UCSD-AML1 (cell line): ENCODE results near the gene CTSL.
"Not testable (repeated sequence)": the region's sequence is repeated elsewhere in the genome, so short reads cannot be mapped to it uniquely, and the experiment has no call there.

Experiments used
- DNase-seq: peaks from one replicate; lab custom pipeline; 2025; ENCODE audit not compliant: unreplicated experiment; lab: John Stamatoyannopoulos, UW

Gene CTSL

DNA sequence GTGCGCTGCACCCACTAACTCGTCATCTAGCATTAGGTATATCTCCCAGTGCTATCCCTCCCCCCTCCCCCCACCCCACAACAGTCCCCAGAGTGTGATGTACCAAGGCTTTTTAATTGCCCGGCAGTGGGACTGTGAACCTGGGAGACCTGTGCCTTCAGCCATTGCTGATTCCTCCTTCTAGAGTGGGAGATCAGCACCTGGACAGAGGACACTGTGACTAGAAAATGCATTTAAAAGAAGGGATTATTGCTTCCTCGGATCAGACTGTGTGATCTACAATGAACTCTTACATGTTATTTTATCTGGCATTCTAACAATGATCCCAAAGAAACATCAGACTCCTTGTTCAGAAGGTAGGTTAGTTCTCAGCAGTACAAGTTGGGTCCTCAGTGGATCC, 25.9 kb downstream of the CTSL start:
- DNase-seq: no peak

DNA sequence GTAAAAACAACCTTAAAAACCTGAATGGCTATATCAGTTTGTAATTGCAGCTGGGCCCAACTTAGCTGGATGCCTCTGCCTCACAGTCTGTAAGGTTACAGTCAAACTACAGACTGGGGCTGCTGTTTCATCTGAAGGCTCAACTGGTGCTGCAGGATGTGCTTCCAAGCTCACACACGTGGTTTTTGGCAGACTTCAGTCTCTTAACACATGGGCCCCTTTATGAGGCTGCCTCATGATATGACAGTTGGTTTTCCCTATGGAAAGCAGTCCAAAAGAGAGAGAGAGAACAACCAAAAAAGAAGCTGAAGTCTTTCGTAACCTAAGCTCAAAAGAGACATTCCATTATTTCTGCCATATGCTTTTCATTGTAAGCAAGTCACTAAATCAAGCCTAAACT, 27.4 kb downstream of the CTSL start:
- DNase-seq: no peak

DNA sequence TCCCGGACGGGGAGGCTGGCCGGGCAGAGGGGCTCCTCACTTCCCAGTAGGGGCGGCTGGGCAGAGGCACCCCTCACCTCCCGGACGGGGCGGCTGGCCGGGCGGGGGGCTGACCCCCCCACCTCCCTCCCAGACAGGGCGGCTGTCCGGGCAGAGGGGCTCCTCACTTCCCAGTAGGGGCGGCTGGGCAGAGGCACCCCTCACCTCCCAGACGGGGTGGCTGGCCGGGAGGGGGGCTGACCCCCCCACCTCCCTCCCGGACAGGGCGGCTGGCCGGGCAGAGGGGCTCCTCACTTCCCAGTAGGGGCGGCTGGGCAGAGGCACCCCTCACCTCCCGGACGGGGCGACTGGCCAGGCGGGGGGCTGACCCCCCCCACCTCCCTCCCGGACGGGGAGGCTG, 32.4 kb downstream of the CTSL start:
- not testable (repeated sequence) for DNase-seq

DNA sequence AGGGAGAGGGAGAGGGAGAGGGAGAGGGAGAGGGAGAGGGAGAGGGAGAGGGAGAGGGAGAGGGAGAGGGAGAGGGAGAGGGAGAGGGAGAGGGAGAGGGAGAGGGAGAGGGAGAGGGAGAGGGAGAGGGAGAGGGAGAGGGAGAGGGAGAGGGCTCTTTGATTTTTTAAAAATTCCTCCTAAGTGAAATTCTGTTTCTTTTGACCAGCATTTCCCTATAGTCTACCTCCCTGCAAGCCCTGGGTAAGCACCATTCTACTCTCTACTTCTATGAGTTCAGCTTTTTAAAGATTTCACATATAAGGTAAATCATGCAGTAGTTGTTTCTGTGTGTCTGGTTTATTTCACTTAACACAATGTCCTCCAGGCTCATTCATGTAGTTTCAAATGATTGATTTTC, 34.1 kb downstream of the CTSL start:
- DNase-seq: not testable (repeated sequence)

DNA sequence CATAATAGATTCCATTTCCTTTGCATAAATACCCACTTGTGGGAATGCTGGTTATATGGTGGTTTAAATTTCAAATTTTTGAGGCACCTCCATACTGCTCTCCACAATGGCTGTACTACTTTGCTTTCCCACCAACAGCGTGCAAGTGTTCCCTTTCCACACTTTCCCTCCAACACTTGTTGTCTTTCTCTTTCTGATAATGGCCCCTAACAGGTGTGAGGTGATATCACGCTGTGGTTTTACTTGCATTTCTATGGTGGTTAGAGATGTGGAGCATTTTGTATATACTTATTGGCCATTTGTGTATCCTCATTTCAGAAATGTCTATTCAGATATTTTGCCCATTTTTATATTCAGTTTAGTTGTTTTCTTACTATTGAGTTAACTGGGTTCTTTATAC, 34.6 kb downstream of the CTSL start:
- no peak for DNase-seq

DNA sequence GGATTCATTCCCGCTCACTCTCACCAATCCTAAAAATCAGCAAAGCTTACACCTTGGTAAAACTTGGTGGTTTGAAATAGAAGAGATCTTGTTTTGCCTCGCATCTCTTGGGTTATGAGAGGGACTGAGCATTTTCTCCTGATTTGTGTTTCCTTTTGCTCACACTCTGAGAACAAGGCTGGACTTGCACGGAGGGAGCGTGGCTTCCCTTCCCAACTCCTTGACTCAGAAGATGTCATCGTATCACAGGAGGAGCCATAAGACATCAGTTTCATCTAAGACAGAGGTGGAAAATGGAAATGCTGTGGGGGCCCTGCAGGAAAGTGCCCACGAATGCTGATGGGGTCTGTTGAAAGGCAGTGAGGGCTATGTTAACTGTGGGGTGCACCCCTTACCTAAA, 37.4 kb downstream of the CTSL start:
- DNase-seq: no peak

DNA sequence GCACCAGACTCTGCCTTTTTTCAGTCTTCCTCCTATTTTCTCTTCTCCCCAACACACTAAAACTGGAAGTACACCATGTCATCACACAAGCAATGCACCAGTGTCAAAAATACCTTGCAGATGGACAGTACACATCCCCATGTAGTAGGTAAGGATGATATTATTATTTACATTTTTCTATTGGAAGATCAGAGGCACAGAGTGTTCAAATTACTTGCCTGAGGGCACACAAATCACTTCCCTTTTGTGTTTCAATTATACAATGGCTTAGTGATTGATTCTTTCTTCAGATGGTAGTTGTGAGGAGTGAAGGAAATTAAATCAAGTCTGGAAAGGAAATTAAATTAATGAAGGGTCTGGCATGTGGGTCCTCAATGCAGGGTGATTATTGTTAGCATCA, 39.6 kb downstream of the CTSL start:
- no peak for DNase-seq

DNA sequence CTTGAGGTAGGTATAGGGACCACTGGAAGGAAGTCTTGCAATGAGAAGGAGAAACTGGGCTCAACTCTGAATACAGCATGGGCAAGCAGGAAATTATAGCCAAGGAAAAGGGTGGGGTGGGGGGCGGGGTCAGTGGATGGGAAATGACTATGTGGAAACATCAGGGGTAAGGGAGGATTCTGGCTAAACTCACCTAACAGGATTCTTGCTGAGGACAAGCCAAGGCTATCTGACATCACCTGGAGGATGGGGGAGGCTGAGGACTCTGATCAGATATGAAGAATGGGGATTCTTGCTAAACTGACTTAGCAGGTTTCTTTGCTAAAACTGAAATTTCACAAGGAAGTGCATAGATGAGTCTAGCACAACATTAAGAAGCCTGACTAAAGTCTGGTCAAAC, 40.8 kb downstream of the CTSL start:
- DNase-seq: no peak

DNA sequence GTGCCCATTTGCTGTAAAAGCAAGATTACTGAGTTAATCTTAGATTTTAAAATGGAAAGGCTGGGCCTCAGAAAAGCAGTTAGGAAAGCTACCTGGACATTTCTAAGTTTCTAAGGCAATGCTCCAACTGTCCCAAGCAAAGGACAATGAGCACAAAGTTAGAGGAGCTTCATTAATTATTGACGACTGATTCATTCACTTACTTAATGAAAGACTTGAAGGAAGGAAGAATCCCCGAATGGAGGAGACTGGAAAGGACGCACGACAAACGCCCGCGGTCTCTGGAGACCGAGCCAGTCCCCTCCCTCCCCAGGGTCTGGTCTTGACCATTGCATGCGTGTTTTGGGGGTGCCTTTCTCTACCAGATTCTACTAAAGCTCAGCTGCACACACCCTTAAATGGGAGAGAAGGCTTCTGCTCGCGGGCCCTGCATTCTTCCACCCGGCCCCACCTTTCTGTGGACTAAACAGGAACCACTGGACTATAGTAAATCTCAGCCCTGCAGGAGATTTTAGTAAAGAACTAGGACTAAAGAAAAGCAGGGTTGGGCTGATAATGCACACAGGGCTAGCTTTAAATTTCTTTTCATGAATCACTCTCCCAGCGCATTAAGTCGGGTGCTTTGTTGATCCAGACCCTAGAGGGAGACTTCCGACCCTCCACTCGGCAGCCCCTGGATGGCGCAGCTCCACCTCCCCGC, 44.8 kb downstream of the CTSL start:
- no peak for DNase-seq

DNA sequence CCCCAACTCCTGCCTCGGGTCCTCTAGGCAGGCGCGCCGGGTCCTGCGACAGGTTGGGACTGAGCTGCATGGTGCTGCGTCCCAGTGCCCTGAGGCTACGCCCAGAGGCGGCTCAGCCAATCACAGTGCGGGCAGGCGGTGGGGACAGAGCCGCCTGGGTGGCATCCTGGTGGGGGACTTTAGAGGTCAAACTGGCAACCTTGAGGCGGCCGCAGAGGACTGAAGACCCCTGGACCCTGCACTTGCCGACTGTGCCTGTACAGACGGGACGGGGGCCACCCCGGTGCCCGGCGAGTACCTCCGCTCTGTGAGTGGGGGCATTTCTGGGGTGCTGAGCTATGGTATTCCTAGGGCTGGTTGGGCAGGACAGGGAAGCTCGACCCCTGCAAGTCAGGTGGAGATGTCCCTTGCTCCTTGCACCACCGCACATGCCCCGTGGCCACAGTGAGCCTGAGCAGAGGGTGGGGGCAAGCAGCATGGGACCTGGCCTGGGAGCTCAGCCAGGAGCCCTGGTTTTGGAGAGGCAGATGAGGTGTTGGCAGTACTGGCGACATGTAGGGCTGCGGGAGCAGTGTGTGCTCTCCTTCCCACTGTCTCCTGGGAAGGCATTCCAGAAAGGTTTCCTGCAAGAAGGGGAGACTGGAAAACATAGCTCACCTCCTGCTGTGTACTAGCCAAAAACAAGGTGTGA, 45.5 kb downstream of the CTSL start:
- no peak for DNase-seq

DNA sequence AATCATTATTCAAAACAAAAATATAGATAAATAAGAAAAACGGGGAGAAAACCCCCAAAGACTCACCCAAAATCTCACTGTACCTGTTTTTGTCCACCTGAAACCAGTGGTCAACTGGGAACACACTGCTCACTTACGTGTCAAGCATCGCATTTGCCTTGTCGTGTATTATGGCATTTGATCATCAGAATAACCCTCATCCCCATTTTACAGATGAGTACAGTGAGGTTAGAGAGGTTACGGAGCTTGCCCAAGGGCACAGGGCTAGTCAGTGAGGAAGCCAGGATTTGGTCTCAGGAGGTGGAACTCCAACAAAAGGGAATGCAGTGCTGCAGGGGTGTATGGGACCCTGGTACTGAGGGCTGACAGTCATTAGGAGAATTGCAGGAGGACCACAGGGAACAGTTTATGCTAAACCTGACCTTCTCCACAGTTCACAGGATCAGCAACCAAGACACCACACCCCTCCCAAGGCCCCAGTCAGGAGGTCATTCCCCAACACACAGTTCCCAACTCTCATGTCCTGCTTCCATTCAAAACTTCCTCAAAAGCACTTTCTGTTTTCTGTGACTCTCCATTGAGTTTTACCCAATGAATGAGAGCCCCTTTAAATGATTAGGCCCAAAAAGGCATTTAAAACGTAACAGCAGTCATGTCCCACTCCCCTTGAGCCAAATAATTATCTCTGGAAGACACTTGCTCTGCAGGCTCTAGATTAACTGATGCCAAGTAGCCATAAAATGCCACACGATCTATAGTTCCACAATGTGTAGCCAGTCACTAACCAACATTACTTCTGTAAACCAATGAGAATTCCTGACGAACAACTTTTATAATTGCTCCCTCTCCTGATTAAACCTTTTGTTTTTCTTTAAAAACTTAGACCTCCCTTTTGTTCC, 50.8 kb downstream of the CTSL start:
- no peak for DNase-seq

DNA sequence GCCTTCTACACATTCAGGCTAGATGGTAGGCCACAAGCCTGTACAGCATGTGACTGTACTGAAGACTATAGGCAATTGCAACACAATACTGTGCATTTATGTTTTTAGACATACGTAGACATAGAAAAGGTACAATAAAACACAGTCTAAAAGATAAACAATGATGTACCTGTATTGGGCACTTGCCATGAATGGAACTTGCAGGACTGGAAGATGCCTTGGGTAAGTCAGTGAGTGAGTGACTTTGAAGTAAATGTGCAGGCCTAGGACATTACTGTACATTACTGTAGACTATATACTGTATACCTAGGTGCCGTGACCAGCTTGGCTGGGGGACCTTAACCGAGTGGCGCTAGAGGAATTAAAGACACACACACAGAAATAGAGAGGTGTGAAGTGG, 53.1 kb downstream of the CTSL start:
- DNase-seq: no peak
